H9 (cell line): ENCODE measurements around the gene CHRND. TPM values are rescaled to one million over a fixed set of nuclear protein-coding genes. Genes with fewer than 3 reads are reported as not detected.

ENCODE experiments used
- DNase-seq: peaks from one replicate; pipeline ENCODE4 v3.0.0-alpha.2; 2017
- H2AFZ ChIP-seq: one replicate; pipeline ENCODE4 v1.6.1; 2013; ENCODE audit warnings: mild to moderate bottlenecking, low read length, control low read depth, moderate library complexity
- H2AK5ac ChIP-seq: 2 replicates; pipeline ENCODE4 v1.6.1; 2013; ENCODE audit warnings: low read length, control low read depth, mixed read lengths; ENCODE audit not compliant: insufficient read length
- H2BK120ac ChIP-seq: one replicate; pipeline ENCODE4 v1.6.1; 2013; ENCODE audit warnings: low read depth, mild to moderate bottlenecking, low read length, control low read depth, inconsistent platforms; ENCODE audit not compliant: poor library complexity, severe bottlenecking
- H2BK12ac ChIP-seq: 2 replicates; pipeline ENCODE4 v1.6.1; 2013; ENCODE audit warnings: low read length, control low read depth, mixed read lengths, low read depth; ENCODE audit not compliant: insufficient read length
- H2BK15ac ChIP-seq: 2 replicates; pipeline ENCODE4 v1.6.1; 2013; ENCODE audit warnings: low read depth, low read length, control low read depth
- H2BK20ac ChIP-seq: one replicate; pipeline ENCODE4 v1.6.1; 2013; ENCODE audit warnings: low read depth, mild to moderate bottlenecking, low read length, control low read depth, inconsistent platforms; ENCODE audit not compliant: poor library complexity, severe bottlenecking
- H2BK5ac ChIP-seq: 2 replicates; pipeline ENCODE4 v1.6.1; 2013; ENCODE audit warnings: low read length, control low read depth, mixed read lengths; ENCODE audit not compliant: insufficient read length
- H3K14ac ChIP-seq: 2 replicates; pipeline ENCODE4 v1.6.1; 2013; ENCODE audit warnings: low read length, control low read depth; ENCODE audit not compliant: insufficient read depth
- H3K18ac ChIP-seq: 2 replicates; pipeline ENCODE4 v1.6.1; 2013; ENCODE audit warnings: low read depth, mild to moderate bottlenecking, mixed read lengths, low read length, control low read depth; ENCODE audit not compliant: insufficient read length
- H3K23ac ChIP-seq: 2 replicates; pipeline ENCODE4 v1.6.1; 2013; ENCODE audit warnings: low read length, control low read depth, mixed read lengths, low read depth; ENCODE audit not compliant: insufficient read length
- H3K23me2 ChIP-seq: 2 replicates; pipeline ENCODE4 v1.6.1; 2013; ENCODE audit warnings: low read depth, mild to moderate bottlenecking, mixed read lengths, low read length, control low read depth; ENCODE audit not compliant: insufficient read length, poor library complexity, severe bottlenecking
- H3K27ac ChIP-seq: 2 replicates; pipeline ENCODE4 v1.5.1; 2013; ENCODE audit warnings: low read length, control low read depth, mixed read lengths, low read depth; ENCODE audit not compliant: insufficient read length
- H3K27me3 ChIP-seq: 2 replicates; pipeline ENCODE4 v1.6.1; 2013; ENCODE audit warnings: low read length, control low read depth, inconsistent platforms; ENCODE audit not compliant: insufficient read depth
- H3K4ac ChIP-seq: 2 replicates; pipeline ENCODE4 v1.6.1; 2013; ENCODE audit warnings: low read depth, mild to moderate bottlenecking, control low read depth, inconsistent platforms, low read length, moderate library complexity
- H3K4me1 ChIP-seq: 2 replicates; pipeline ENCODE4 v1.6.1; 2013; ENCODE audit warnings: low read length, control low read depth, inconsistent platforms; ENCODE audit not compliant: insufficient read depth
- H3K4me2 ChIP-seq: 2 replicates; pipeline ENCODE4 v1.6.1; 2013; ENCODE audit warnings: low read length, control low read depth, mixed read lengths; ENCODE audit not compliant: insufficient read length, insufficient read depth
- H3K56ac ChIP-seq: 2 replicates; pipeline ENCODE4 v1.6.1; 2013; ENCODE audit warnings: low read depth, mild to moderate bottlenecking, mixed read lengths, low read length, control low read depth; ENCODE audit not compliant: insufficient read length
- H3K79me1 ChIP-seq: 2 replicates; pipeline ENCODE4 v1.6.1; 2013; ENCODE audit warnings: low read depth, mild to moderate bottlenecking, moderate library complexity, low read length, control low read depth, inconsistent platforms; ENCODE audit not compliant: insufficient read depth, poor library complexity, severe bottlenecking
- H3K79me2 ChIP-seq: 2 replicates; pipeline ENCODE4 v1.6.1; 2013; ENCODE audit warnings: low read length, control low read depth, inconsistent platforms; ENCODE audit not compliant: insufficient read depth
- H3K9ac ChIP-seq: 2 replicates; pipeline ENCODE4 v1.6.1; 2013; ENCODE audit warnings: low read length, control low read depth, mixed read lengths; ENCODE audit not compliant: insufficient read length; ENCODE audit errors: extremely low read depth
- H3K9me3 ChIP-seq: one replicate; pipeline ENCODE4 v1.6.1; 2013; ENCODE audit warnings: low read depth, low read length, inconsistent platforms; ENCODE audit not compliant: control insufficient read depth
- H3T11ph ChIP-seq: one replicate; pipeline ENCODE4 v1.6.1; 2013; ENCODE audit warnings: mild to moderate bottlenecking, low read length, control low read depth, inconsistent platforms
- H4K20me1 ChIP-seq: one replicate; pipeline ENCODE4 v1.6.1; 2013; ENCODE audit not compliant: control insufficient read depth, insufficient read length, insufficient read depth
- H4K5ac ChIP-seq: 2 replicates; pipeline ENCODE4 v1.6.1; 2013; ENCODE audit warnings: low read depth, mild to moderate bottlenecking, mixed read lengths, low read length, control low read depth; ENCODE audit not compliant: insufficient read length
- H4K8ac ChIP-seq: replicated peaks from 2 replicates; pipeline ENCODE4 v1.6.1; 2013; ENCODE audit warnings: low read length, control low read depth, mixed read lengths, low read depth; ENCODE audit not compliant: insufficient read length
- H4K91ac ChIP-seq: 2 replicates; pipeline ENCODE4 v1.6.1; 2013; ENCODE audit warnings: low read depth, mild to moderate bottlenecking, moderate library complexity, mixed read lengths, low read length, control low read depth; ENCODE audit not compliant: insufficient read length
- H3K27ac Mint-ChIP-seq, 3 experiments: 2 replicates in 2 of 3; 3 replicates in 1 of 3; pipeline ENCODE4 v1.8.0; 2020 to 2021; ENCODE audit warnings: mixed read lengths in 3 of 3, mild to moderate bottlenecking in 1 of 3, moderate library complexity in 1 of 3
- H3K27me3 Mint-ChIP-seq: 2 replicates; pipeline ENCODE4 v1.8.0; 2021; ENCODE audit warnings: low read depth, mild to moderate bottlenecking, moderate library complexity, mixed read lengths
- H3K36me3 Mint-ChIP-seq, 3 experiments: 2 replicates in 2 of 3; 3 replicates in 1 of 3; pipeline ENCODE4 v1.8.0; 2020 to 2021; ENCODE audit warnings: low read depth in 3 of 3, mixed read lengths in 3 of 3; ENCODE audit not compliant: insufficient read depth in 1 of 3
- H3K4me1 Mint-ChIP-seq, 2 experiments: 2 replicates each; pipeline ENCODE4 v1.8.0; 2020; ENCODE audit warnings: mixed read lengths in 2 of 2
- H3K4me3 Mint-ChIP-seq, 2 experiments: 2 replicates in 1 of 2; 3 replicates in 1 of 2; pipeline ENCODE4 v1.8.0; 2020 to 2021; ENCODE audit warnings: mild to moderate bottlenecking in 2 of 2, mixed read lengths in 2 of 2, moderate library complexity in 1 of 2
- H3K9me3 Mint-ChIP-seq, 2 experiments: 2 replicates in 1 of 2; 3 replicates in 1 of 2; pipeline ENCODE4 v1.8.0; 2020; ENCODE audit warnings: mild to moderate bottlenecking in 2 of 2, mixed read lengths in 2 of 2, moderate library complexity in 1 of 2
- WGBS: extraction: QIAGEN DNeasy Blood & Tissue Kit; methylation state at CpG from one replicate; pipeline ENCODE4 v1.1.7; 2013; ENCODE audit warnings: missing lambda C conversion rate, low lambda C conversion rate, mixed read lengths; ENCODE audit not compliant: insufficient read length; ENCODE audit errors: extremely low coverage; 5-methylcytosine and 5-hydroxymethylcytosine counted together
- total RNA-seq: library from RNA; stranded (reverse); gene quantifications from 2 replicates; pipeline ENCODE4 v1.2.1, GENCODE V29; 2021
- TF ChIP-seq, protein P1 (sequence below): fragments of 200-600 bp; sonication (generic); conservative IDR thresholded peaks from 3 replicates; pipeline ENCODE4 v1.8.0; 2021; ENCODE audit warnings: antibody characterized with exemption, mild to moderate bottlenecking

Gene CHRND
- total RNA-seq, 1 experiment from 2014 or later, result not detected

DNA sequence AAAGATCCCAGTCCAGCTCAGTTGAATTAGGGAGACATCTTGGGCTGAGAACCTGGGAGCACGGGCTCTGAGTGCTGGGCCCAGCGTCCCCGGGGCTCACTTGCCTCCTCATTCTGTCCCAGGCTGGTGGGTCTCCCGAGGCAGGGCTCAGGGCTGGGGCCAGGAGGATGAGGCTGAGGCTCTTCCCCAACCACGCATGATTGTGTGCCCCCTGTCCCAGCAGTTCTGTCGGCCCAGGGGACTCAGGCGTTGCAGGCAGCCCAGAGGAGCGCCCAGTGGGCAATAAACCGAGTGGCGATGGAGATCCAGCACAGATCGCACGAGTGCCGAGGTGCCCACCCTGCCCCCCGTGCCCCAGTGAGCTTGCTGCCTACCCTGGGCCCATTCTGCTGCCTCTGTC lies 4.9 kb upstream of the CHRND start:
- DNase-seq, result no peak
- no peaks in the 10 kb centered on the region for H3K4me1 ChIP-seq
- Mint-ChIP-seq H3K4me1 (peaks cover 9 to 29% of the 10 kb centered on the region in 2 experiments), H3K36me3 (peaks cover 0 to 1% (median 0%) of the 10 kb centered on the region in 3 experiments; a peak in 1 of 7 replicates), H3K27me3 (peaks cover 62% of the 10 kb centered on the region), H3K27ac (no peak overlapping the region), H3K4me3 (no peak overlapping the region), H3K9me3 (no peaks in the 10 kb centered on the region; a peak in 1 of 5 replicates)
- no peak overlapping the region for H3K18ac ChIP-seq
- no peak overlapping the region for H3K4me2 ChIP-seq
- H3T11ph ChIP-seq, result no peak overlapping the region
- WGBS, result no CpG with 5 or more reads among the region's 14 CpGs
- H3K23ac ChIP-seq, result no peak overlapping the region
- H3K27me3 ChIP-seq, result peaks cover 15% of the 10 kb centered on the region
- H3K79me1 ChIP-seq, result no peaks in the 10 kb centered on the region
- no peaks in the 10 kb centered on the region for H4K20me1 ChIP-seq
- H3K56ac ChIP-seq, result no peak overlapping the region
- no peak overlapping the region for H2BK120ac ChIP-seq
- H3K27ac ChIP-seq, result no peak overlapping the region
- H2AFZ ChIP-seq, result no peak overlapping the region
- H2BK12ac ChIP-seq, result no peak overlapping the region
- no peak overlapping the region for H2AK5ac ChIP-seq
- H4K8ac ChIP-seq, result no peak overlapping the region
- no peak overlapping the region for H3K9ac ChIP-seq
- no peaks in the 10 kb centered on the region for H3K9me3 ChIP-seq
- no peak overlapping the region for H2BK20ac ChIP-seq
- no peak overlapping the region for H4K91ac ChIP-seq
- H3K14ac ChIP-seq, result no peak overlapping the region
- no peak overlapping the region for H2BK5ac ChIP-seq
- H3K4ac ChIP-seq, result no peak overlapping the region
- no peaks in the 10 kb centered on the region for H3K79me2 ChIP-seq
- no peak overlapping the region for H2BK15ac ChIP-seq
- TF ChIP-seq, protein P1, sequence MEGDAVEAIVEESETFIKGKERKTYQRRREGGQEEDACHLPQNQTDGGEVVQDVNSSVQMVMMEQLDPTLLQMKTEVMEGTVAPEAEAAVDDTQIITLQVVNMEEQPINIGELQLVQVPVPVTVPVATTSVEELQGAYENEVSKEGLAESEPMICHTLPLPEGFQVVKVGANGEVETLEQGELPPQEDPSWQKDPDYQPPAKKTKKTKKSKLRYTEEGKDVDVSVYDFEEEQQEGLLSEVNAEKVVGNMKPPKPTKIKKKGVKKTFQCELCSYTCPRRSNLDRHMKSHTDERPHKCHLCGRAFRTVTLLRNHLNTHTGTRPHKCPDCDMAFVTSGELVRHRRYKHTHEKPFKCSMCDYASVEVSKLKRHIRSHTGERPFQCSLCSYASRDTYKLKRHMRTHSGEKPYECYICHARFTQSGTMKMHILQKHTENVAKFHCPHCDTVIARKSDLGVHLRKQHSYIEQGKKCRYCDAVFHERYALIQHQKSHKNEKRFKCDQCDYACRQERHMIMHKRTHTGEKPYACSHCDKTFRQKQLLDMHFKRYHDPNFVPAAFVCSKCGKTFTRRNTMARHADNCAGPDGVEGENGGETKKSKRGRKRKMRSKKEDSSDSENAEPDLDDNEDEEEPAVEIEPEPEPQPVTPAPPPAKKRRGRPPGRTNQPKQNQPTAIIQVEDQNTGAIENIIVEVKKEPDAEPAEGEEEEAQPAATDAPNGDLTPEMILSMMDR, result no peak
- peaks cover 14% of the 10 kb centered on the region for H3K23me2 ChIP-seq
- H4K5ac ChIP-seq, result no peak overlapping the region
